Measurements from ENCODE around the gene TNRC18. TPM values are rescaled to one million over a fixed set of nuclear protein-coding genes. Genes with fewer than 3 reads are reported as not detected.

Gene TNRC18
- polyA plus RNA-seq, 1 of the 3 experiments (the other 2 are of a cell fraction): 34.4 TPM

GRCh38 chr7:5456409-5456808 is 32.8 kb upstream of the TNRC18 start:
- Histone ChIP-seq H3F3A (replicated peaks; ENCODE audit: insufficient read depth) (peaks cover 4% of the 10 kb centered on the region), H4K20me1 (ENCODE audit: insufficient read depth) (no peaks in the 10 kb centered on the region), H3K79me2 (ENCODE audit: insufficient read depth) (no peaks in the 10 kb centered on the region), H3K9ac (no peak overlapping the region), H3K36me3 (replicated peaks in 1 of 2; ENCODE audit: control insufficient read depth in 1 of 2, insufficient read depth in 2 of 2, low read length in 1 of 2) (no peaks in the 10 kb centered on the region), H3K27ac (ENCODE audit: low read depth in 2 of 2, low read length in 1 of 2) (no peak overlapping the region), H3K9me2 (no peaks in the 10 kb centered on the region), H3K4me1 (ENCODE audit: control insufficient read depth in 1 of 2, insufficient read depth in 2 of 2, low read depth in 1 of 2, low read length in 1 of 2) (no peaks in the 10 kb centered on the region), H2AFZ (ENCODE audit: low read depth) (no peak overlapping the region), H3K27me3 (ENCODE audit: insufficient read depth) (no peaks in the 10 kb centered on the region), H3K4me3 (ENCODE audit: low read depth in 2 of 2, low read length in 1 of 2) (no peak overlapping the region), H3K4me2 (no peak overlapping the region), H3K9me3 (no peaks in the 10 kb centered on the region)
- DNase-seq: no peak
- WGBS (ENCODE audit: low lambda C conversion rate): 98% methylated on average over 4 of the region's 4 CpGs
- ChIA-PET POLR2A (interaction anchor here (1.1 kb wide), 1 partner anchor 8 kb away, joined by 3 read pairs; no protein-coding TSS in a partner anchor), CTCF (interaction anchor here (1.2 to 3.0 kb wide), 4 partner anchors 90 to 222 kb away, joined by 4 to 15 read pairs (median 6); no protein-coding TSS in a partner anchor)
- TF ChIP-seq IRF3 (IDR thresholded peaks at IDR 0.05; ENCODE audit: low read depth, low read length): no peak
- no peak for TF ChIP-seq TAF1 (IDR thresholded peaks at IDR 0.05; ENCODE audit: borderline replicate concordance, low read depth, low read length)
- TF ChIP-seq NRF1 (IDR thresholded peaks at IDR 0.05; ENCODE audit: low read depth, low read length): no peak
- no peak for TF ChIP-seq PBX3 (IDR thresholded peaks at IDR 0.05)
- TF ChIP-seq USF2 (IDR thresholded peaks at IDR 0.05; ENCODE audit: borderline replicate concordance, low read depth, low read length): no peak
- TF ChIP-seq RAD21 (IDR thresholded peaks at IDR 0.05; ENCODE audit: low read length): no peak

- Histone ChIP-seq H4K20me1 (ENCODE audit: insufficient read depth) (no peaks in the 10 kb centered on the region), H3K4me1 (ENCODE audit: control insufficient read depth in 1 of 2, insufficient read depth in 2 of 2, low read depth in 1 of 2, low read length in 1 of 2) (peaks cover 0 to 3% of the 10 kb centered on the region in 2 experiments; a peak in 1 of 4 replicates), H2AFZ (ENCODE audit: low read depth) (no peak overlapping the region), H3K4me3 (ENCODE audit: low read depth in 2 of 2, low read length in 1 of 2) (no peak overlapping the region), H3K9ac (no peak overlapping the region), H3K4me2 (no peak overlapping the region), H3F3A (replicated peaks; ENCODE audit: insufficient read depth) (peaks cover 6% of the 10 kb centered on the region), H3K79me2 (ENCODE audit: insufficient read depth) (no peaks in the 10 kb centered on the region), H3K36me3 (replicated peaks in 1 of 2; ENCODE audit: control insufficient read depth in 1 of 2, insufficient read depth in 2 of 2, low read length in 1 of 2) (no peaks in the 10 kb centered on the region), H3K9me3 (no peaks in the 10 kb centered on the region), H3K9me2 (no peaks in the 10 kb centered on the region), H3K27me3 (ENCODE audit: insufficient read depth) (no peaks in the 10 kb centered on the region), H3K27ac (ENCODE audit: low read depth in 2 of 2, low read length in 1 of 2) (no peak overlapping the region)
- peak; percentile 32 for DNase-seq
- ChIA-PET POLR2A (no interaction called here), CTCF (interaction anchor here (0.5 kb wide), 1 partner anchor 9 kb away, joined by 3 read pairs; no protein-coding TSS in a partner anchor)
- no peak for TF ChIP-seq MXI1 (IDR thresholded peaks at IDR 0.05; ENCODE audit: low read depth, low read length)
- no peak for TF ChIP-seq FOXM1 (IDR thresholded peaks at IDR 0.05; ENCODE audit: low read depth)
- no peak for TF ChIP-seq RCOR1 (IDR thresholded peaks at IDR 0.05; ENCODE audit: low read length)
- no peak for TF ChIP-seq TCF12 (IDR thresholded peaks at IDR 0.05)
- TF ChIP-seq SMC3 (IDR thresholded peaks at IDR 0.05; ENCODE audit: low read depth, low read length): no peak
- no peak for TF ChIP-seq ELF1 (IDR thresholded peaks at IDR 0.05)
- no peak for TF ChIP-seq EZH2phosphoT487 (IDR thresholded peaks at IDR 0.05; ENCODE audit: borderline replicate concordance, low read depth)
- TF ChIP-seq NFIC (IDR thresholded peaks at IDR 0.05; ENCODE audit: borderline replicate concordance): no peak
- TF ChIP-seq TAF1 (IDR thresholded peaks at IDR 0.05; ENCODE audit: borderline replicate concordance, low read depth, low read length): no peak
- no peak for TF ChIP-seq SIN3A (IDR thresholded peaks at IDR 0.05; ENCODE audit: borderline replicate concordance, low read depth, low read length)
- no peak for TF ChIP-seq YY1 (IDR thresholded peaks at IDR 0.05; ENCODE audit: low read depth)
- TF ChIP-seq POLR2AphosphoS5 (IDR thresholded peaks at IDR 0.05; ENCODE audit: low read depth, low read length): no peak
- TF ChIP-seq FOXJ3 (CRISPR knock-in tag; IDR thresholded peaks at IDR 0.05): no peak
- TF ChIP-seq IRF3 (IDR thresholded peaks at IDR 0.05; ENCODE audit: low read depth, low read length): no peak
- TF ChIP-seq, protein P1, sequence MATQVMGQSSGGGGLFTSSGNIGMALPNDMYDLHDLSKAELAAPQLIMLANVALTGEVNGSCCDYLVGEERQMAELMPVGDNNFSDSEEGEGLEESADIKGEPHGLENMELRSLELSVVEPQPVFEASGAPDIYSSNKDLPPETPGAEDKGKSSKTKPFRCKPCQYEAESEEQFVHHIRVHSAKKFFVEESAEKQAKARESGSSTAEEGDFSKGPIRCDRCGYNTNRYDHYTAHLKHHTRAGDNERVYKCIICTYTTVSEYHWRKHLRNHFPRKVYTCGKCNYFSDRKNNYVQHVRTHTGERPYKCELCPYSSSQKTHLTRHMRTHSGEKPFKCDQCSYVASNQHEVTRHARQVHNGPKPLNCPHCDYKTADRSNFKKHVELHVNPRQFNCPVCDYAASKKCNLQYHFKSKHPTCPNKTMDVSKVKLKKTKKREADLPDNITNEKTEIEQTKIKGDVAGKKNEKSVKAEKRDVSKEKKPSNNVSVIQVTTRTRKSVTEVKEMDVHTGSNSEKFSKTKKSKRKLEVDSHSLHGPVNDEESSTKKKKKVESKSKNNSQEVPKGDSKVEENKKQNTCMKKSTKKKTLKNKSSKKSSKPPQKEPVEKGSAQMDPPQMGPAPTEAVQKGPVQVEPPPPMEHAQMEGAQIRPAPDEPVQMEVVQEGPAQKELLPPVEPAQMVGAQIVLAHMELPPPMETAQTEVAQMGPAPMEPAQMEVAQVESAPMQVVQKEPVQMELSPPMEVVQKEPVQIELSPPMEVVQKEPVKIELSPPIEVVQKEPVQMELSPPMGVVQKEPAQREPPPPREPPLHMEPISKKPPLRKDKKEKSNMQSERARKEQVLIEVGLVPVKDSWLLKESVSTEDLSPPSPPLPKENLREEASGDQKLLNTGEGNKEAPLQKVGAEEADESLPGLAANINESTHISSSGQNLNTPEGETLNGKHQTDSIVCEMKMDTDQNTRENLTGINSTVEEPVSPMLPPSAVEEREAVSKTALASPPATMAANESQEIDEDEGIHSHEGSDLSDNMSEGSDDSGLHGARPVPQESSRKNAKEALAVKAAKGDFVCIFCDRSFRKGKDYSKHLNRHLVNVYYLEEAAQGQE (IDR thresholded peaks at IDR 0.05; ENCODE audit: low read depth, low read length): no peak
- no peak for TF ChIP-seq GABPA (IDR thresholded peaks at IDR 0.05; ENCODE audit: low read depth)
- 80% methylated on average over 22 of the region's 22 CpGs for WGBS (ENCODE audit: low lambda C conversion rate)
Observed at GRCh38 chr7:5455581-5456219, 32.1 kb upstream of the TNRC18 start.

Data from SK-N-SH (cell line).